Fibroblast of lung (primary cell): ENCODE results near the gene TBX4.

Experiments
- EZH2 ChIP-seq: IDR thresholded peaks from 2 replicates; pipeline ENCODE4 v1.5.1; 2012; ENCODE audit warnings: low read length, control low read depth, mild to moderate bottlenecking; ENCODE audit errors: missing control alignments
- TF ChIP-seq, protein P1 (sequence below), 2 donors: IDR thresholded peaks in 1 of 2; conservative IDR thresholded peaks in 1 of 2; 1 replicate in 1 of 2; 2 replicates in 1 of 2; pipeline ENCODE4 v1.5.1; 2011 to 2012; ENCODE audit warnings: low read length in 2 of 2, control low read depth in 1 of 2, inconsistent platforms in 1 of 2, low read depth in 1 of 2, mild to moderate bottlenecking in 1 of 2

DNA sequence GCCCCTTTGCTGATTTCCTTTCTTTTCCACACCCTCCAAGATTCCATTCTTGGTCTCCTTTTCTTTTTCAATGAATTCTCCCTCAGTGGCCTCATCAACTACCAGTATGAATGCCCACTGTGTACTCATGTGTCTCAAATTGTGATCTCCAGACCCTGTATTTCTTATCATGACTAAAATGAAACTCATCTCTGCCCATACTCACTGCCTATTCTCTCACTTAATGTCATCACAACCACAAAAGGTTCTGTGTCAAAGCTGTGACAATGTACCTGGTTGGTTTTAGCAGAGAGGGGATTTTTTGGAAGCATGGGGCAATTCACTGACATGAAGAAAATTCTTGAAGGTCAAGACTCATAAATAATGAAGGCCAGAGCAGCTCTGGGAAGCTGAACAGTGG lies 11.5 kb upstream of the TBX4 start:
- TF ChIP-seq, protein P1, sequence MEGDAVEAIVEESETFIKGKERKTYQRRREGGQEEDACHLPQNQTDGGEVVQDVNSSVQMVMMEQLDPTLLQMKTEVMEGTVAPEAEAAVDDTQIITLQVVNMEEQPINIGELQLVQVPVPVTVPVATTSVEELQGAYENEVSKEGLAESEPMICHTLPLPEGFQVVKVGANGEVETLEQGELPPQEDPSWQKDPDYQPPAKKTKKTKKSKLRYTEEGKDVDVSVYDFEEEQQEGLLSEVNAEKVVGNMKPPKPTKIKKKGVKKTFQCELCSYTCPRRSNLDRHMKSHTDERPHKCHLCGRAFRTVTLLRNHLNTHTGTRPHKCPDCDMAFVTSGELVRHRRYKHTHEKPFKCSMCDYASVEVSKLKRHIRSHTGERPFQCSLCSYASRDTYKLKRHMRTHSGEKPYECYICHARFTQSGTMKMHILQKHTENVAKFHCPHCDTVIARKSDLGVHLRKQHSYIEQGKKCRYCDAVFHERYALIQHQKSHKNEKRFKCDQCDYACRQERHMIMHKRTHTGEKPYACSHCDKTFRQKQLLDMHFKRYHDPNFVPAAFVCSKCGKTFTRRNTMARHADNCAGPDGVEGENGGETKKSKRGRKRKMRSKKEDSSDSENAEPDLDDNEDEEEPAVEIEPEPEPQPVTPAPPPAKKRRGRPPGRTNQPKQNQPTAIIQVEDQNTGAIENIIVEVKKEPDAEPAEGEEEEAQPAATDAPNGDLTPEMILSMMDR (conservative IDR thresholded peaks at IDR 0.05 in 1 of 2, IDR thresholded peaks at IDR 0.05 in 1 of 2; ENCODE audit: low read depth in 1 of 2, low read length in 2 of 2) = no peak
- TF ChIP-seq EZH2 = no peak
